GM21723 (cell line): ENCODE measurements around the gene PAX6.

Experiments used
- ATAC-seq: cut with Tn5 transposase; IDR thresholded peaks from one replicate; pipeline ENCODE4 v1.9.1; 2021; ENCODE audit warnings: mild to moderate bottlenecking, moderate library complexity; ENCODE audit not compliant: unreplicated experiment

PAX6 gene

DNA sequence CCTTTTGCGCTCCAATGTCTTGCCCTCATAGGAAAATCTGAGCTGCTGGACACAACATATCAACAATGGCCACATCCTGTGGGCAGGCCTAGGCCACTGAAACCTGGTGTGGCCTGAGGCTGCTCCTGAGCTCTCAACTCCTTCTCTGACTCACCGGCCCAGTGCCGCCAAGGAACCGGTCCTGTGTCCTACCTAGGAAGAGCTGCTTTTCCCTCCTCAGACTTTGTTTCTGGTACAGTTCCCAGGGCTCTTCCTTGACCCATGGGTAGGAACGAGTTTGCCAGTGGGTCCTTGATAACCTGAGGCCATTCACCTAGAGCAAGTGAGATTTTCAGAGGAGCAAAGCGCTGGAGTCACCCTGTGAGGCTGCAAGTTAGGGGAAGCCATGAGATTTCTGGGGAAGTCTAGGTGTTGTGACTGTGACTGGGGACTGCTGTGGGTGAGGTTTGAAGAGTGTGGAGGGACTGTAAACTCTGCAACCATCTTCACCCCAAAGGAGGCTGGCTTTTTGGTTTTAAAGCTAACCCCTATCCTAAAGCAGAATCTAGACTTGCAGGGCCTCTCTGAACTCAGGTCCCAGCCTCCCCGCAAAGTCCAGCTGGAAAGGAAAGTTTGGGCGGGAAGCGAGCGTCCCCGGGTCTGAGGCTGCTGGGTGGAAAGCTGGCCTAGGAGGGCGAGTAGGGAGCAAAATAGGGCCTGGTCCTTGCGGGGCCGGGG lies 12.0 kb upstream of the PAX6 start:
- no peak for ATAC-seq

- no peak for ATAC-seq
Observed at GRCh38 chr11:31822175-31822926, 11.2 kb upstream of the PAX6 start.

- ATAC-seq: no peak
Observed at GRCh38 chr11:31821766-31822165, 10.6 kb upstream of the PAX6 start.

DNA sequence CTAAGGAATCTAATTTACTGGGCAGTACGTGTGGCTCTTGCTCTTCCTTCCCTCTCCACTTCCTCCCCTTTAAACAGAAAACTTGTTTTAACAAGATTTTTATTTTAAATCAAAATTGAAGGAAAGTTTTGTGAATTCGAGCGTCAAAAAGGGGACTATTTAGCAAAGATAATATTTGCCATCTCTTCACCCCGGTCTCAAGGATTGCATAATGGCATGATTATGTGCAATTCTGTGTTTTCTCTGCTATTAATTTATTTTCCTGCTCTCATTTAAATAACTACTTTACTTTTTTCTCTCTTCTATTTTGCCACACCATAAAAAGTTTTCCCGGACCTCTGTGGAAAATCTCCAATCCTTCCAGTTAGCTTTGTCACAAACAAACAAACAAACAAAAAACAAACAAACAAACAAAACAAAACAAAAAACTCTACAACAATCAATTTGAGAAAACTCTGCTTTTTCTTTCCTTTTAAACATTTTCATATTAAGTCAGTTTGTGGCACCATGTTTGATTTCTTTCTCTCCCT lies 10.2 kb upstream of the PAX6 start:
- no peak for ATAC-seq

GRCh38 chr11:31820438-31820818 lies 9.3 kb upstream of the PAX6 start:
- no peak for ATAC-seq

GRCh38 chr11:31819621-31820437 lies 8.7 kb upstream of the PAX6 start:
- ATAC-seq: no peak

GRCh38 chr11:31818874-31819331 lies 7.8 kb upstream of the PAX6 start:
- ATAC-seq: no peak

- no peak for ATAC-seq
Observed at GRCh38 chr11:31818425-31818755, 7.3 kb upstream of the PAX6 start.

GRCh38 chr11:31817621-31818424 lies 6.7 kb upstream of the PAX6 start:
- ATAC-seq: no peak

DNA sequence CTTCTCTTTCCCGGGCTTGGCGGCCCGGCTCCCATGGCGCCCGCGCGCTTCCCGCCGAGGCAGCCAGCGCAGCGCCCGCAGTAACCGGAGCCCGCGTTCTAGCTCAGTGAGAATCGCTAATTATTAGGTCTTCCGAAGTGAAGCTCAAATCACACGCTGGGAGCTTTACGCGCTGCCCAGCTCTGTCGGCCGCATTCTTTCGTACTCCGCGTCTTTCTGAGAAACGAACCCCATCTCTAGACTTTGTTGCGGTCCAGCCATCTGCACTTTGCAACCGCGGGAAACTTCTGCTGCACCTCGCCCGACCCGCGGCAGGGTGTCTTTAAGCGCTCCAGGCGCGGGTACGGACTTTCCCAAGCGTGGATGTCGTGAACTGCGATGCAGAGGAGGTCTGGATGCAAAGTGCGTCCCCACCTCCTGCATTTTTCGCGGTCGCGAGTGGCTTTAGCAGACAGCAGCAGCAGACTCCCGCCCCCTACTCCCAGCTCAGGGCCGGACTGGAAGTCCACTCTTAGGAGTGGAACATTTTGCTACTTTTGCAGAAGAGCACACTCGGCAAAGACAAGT lies 6.0 kb upstream of the PAX6 start:
- ATAC-seq: no peak

GRCh38 chr11:31816468-31817053 lies 5.4 kb upstream of the PAX6 start:
- no peak for ATAC-seq

DNA sequence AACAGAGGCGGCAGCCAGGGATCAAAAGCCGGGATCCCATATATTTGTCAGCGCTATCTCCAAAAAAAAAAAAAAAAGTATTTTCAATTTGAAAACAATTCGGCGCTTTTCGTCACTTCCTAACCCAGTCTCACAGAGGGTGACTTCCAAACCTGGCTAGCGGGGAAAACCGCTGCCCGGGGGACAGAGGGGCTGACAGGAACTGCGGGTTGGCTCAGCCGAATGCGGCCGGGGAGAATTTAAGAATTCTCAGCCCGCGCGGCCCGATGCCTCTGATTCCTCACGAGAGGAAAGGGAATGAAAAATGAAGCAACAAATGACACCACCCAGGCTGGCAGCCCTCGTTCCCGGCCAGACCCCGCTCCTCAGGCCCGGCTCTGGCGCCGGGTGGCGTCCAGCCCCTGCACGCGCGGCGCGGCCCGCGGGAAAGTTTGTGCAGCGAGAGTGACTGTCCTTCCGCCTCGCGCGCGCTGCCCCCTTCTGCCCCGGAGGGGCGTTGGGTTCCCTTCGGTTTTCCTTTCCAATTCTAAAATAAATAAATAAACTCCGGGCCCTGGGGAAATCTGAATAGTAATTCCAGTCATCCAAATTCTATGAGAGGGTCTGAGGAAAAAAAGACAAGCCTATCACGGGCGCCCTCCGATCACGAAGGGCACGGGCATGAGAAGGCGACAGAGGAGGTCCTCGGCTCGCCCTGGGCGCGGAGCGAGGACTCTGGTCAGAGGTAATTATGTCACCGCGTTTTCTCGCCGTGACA lies 4.8 kb upstream of the PAX6 start:
- no peak for ATAC-seq

DNA sequence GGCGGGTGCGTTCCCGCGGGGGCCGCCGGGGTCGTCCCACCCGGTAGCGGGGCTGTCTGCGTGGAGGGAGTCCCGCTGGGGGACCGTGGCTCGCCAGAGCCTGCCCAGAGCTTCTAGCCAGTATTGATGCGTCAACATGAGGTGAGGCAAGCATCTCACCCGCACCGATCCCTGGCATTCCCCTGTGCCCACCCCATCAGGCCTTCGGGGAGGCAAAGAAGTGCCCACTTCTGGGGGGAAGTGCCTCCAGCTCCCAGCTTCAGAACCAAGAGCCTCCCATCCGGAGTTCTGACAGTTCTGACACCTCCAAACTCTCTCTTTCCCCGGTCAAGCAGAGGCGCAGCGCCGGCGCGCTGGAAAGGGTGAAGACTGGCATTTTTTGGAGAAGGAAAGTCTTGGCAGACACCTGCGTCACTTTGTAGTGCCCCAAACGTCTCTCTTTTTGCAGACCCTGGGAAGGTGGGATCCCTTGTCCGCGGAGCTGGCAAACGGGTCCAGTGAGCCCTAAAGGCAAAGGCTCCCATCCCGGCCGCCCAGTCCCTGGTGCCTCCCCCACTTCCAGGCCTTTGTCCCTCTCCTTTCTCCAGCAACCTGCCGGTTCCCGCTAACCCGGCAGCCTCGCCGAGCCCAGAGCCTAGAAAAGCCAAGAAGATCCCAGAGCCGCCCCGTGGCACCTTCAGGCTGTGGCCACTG lies 3.2 kb upstream of the PAX6 start:
- no peak for ATAC-seq

DNA sequence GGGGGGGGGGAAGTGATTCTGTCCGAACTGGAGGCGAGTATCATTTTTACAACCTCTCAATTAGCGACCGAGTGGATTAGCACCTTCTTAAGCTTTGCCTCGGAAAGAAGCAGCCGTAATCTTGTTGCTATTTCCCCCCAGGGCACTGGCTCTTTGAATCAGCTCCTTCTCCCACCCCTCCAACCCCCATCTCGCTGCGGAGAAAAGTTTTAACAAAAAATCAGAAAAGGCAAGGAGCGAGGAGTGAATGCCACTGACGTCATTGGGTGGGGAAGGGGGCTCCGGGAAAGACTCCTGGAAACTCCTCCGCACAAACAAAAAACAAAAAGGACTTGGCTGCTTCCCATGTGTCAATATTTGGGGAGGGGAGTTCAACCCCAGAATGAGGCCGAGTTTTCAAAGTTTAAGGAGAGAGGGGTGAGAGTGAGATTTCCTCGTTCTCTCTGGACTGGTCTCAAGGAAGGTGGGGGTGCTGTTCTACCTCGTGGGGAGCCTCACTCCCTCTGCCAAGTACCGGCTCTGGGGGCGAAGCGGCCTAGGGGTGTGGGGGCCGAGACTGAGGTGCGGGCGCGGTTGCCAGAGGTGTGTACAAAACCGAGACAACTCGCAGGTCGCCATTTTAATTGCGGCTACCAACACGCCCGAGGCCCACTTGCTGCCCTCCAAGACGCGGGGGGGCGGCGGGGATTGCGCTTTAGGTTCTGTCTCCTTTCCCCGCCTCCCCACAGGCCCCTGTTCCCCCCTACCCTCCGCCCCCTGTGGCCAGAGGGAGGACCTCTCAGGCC lies 2.5 kb upstream of the PAX6 start:
- no peak for ATAC-seq

GRCh38 chr11:31812383-31813381 lies 1.6 kb upstream of the PAX6 start:
- no peak for ATAC-seq

GRCh38 chr11:31809857-31810778 lies 1.0 kb downstream of the PAX6 start:
- ATAC-seq: no peak
